GM15510 (cell line): ENCODE measurements around the gene SLC51B.

ENCODE experiments used
- POLR2A ChIP-seq: IDR thresholded peaks from 3 replicates; pipeline ENCODE4 v1.6.1; 2011; ENCODE audit warnings: borderline replicate concordance; ENCODE audit not compliant: insufficient read length; ENCODE audit errors: extremely low read depth

The SLC51B gene

DNA sequence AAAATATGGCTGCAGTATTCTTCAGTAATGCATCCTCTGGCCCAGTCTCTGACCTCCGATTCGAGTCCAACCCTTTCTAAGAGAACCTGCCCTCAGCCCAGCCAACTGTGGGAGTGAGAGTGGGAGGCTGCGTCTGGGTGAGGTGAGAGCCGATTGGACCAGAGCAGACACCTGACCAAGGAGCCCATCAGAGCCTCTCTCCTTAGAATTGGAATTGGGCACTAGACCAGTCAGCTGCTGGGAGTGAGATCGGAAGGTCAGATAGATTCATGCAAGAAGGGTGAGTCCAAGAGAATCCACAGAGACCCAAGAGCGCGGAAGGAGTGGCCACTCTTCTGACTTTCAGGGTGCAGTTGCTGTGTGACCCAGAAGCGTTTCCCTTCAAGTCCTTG is 12.4 kb downstream of the SLC51B start:
- TF ChIP-seq POLR2A, result no peak

- no peak for TF ChIP-seq POLR2A
These were observed 13.5 kb downstream of the SLC51B start for GRCh38 chr15:65058394-65059368.

DNA sequence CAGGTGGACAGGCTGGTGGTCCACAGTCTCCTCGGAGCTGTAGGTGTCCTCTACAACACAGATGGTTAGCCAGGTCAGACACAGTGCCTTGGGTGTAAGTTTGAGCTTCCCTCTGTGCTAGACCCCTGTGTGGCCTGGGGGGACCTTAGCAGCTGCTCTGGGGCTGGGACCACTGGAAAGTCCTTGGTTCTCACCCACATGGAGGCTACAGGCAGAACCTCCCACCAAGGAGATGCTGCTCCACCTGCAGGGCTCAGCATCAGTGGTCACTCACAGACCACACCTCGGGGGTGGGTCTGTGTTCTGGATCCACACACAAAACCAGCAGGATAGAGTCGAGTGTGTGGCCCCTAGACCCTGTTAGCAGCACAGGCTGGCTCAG is 14.2 kb downstream of the SLC51B start:
- no peak for TF ChIP-seq POLR2A

DNA sequence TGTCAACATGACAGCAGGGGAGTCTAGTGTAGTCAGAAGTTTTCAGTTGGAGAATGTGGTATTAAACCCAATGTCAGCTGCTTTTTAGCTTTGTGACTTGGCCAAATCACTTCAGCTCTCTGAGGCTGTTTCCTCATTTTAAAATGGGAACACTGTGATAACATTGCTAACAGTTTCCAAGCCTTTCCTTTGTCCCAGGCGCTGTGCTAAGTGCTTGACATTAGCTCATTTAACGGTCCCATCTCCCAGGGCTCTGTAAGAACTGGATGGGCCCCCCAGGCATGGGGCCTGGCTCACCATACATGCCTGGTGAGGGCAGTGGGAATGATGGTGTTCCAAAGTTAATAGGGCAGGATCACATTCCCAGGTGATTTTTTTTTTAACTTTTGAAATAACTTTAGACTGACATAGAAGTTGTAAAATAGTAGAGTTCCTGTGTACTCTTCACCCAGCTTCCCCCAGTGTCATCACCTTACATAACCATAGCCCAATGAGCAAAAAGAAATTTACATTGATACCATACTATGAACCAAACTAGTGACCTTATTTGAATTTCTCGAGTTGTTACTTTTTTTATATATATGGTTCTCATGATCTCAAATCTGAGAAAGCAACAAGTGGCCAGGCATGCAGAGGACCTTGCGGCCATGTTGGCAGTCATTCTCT is 14.9 kb downstream of the SLC51B start:
- no peak for TF ChIP-seq POLR2A

DNA sequence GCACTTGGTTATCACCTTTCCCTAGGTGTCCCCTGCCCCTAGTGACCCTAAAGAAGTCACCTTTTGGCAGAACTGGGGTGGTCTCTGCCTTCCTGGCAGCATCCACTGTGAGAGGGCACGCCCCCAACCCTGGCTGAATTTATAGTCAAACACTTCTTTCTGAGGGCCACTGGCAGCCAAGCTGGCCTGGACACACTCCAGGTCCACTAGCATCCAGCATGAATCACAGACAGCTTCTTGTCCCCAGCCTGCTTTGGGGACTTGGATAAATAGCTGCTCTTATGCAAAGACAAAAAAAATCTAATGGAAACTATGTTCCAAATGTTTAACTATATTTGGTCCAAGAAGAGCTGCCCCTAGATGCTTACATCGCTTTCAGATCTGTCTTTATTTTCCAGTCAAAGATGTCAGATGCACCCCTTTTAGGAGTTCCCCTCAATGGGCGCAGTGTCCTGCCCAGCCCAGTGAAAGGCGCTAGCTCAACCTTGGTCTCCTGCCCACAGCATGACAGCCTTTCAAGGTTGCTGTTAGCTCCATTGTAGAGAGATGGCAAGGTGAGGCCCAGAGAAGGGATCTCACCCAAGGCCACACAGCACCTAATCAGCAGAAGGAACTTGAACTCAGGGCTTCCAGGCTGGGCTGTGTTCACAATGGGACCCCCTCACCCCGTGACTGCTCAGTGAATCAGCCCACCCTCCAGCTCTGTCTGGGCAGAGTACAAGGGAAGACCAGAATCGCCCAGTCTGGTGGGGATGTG is 15.6 kb downstream of the SLC51B start:
- TF ChIP-seq POLR2A, result no peak

- no peak for TF ChIP-seq POLR2A
These were observed 16.9 kb downstream of the SLC51B start for GRCh38 chr15:65062061-65062460.

GRCh38 chr15:65062726-65063125 is 17.5 kb downstream of the SLC51B start:
- TF ChIP-seq POLR2A, result no peak

- TF ChIP-seq POLR2A, result no peak
These were observed 20.9 kb downstream of the SLC51B start for GRCh38 chr15:65066001-65066634.

GRCh38 chr15:65066635-65067316 is 21.6 kb downstream of the SLC51B start:
- TF ChIP-seq POLR2A, result no peak

DNA sequence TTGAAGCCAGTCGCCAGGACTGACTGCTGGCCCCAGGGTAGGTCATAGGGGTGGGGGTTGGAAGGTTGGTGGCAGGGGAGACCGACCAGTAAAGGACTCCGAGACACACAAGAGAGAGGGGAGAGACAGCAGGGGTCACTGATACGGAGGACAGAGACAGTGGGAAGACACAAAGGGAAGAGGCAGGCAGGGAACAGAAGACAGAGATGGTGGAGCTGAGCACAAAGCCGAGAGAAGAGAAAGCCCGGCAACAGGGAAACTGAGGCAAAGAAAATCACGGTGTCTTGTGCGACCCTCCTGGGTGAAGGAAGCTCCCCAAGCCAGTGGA is 22.1 kb downstream of the SLC51B start:
- no peak for TF ChIP-seq POLR2A

GRCh38 chr15:65067645-65068402 is 22.6 kb downstream of the SLC51B start, which contains the start of gene RASL12:
Gene RASL12 (minus strand): TSS chr15:65067991. CDS start chr15:65067835, 156 bp downstream.
- no peak for TF ChIP-seq POLR2A

GRCh38 chr15:65068403-65068788 is 23.2 kb downstream of the SLC51B start:
- TF ChIP-seq POLR2A, result no peak

GRCh38 chr15:65069179-65069578 is 24.0 kb downstream of the SLC51B start:
- no peak for TF ChIP-seq POLR2A

DNA sequence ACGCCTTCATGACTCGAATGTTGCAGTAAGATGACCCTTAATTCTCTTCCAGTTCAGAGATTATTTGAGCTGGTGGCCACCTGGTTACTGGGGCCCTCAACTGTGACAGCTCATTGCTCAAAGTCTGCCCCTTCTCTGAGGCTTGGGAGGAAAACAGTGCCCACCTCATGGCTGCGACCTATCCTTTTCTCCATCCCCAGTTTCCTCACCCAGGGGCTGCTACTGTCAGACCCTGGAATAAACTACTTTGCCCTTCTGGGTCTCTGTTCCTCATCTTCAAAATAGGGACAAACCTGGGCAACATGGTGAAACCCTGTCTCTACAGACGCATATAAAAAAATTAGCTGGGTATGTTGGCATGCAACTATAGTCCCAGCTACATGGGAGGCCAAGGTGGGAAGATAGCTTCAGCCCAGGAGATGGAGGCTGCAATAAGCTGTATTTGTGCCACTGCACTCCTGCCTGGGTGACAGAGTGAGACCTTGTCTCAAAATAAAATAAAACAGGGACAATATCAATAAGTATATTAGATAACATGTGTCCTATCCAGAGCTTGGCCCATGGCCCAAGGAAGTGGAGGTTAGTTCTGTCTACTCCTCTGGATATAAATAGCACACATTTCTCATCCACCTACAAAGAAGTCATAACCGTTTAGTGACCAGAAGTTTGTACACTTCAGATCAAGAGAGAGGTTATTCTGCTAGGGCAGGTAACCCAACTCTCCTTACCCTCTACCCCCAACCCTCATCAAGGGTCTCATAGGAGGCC is 24.8 kb downstream of the SLC51B start:
- no peak for TF ChIP-seq POLR2A

DNA sequence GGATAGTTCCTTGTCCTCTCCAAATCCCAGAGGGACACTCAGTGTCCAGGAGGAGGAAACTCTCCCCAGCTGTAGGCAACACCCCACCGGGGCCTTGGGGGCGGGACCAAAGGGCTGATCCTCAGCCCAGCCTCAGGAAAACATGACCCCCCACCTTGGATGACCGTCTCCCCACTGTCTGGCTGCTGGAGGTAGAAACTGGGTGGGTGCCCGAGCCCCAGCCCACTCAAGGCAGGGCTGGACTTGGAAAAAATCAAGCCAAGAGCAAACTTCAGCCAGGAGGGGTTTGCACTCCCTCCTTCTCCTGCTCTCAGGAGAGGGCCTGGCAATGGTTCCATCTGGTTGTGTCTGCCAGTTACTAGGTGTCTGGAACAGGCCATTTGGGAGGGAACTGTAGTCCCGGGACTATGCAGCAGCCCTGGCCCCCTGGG is 26.2 kb downstream of the SLC51B start:
- TF ChIP-seq POLR2A, result no peak
